22Rv1 (cell line): ENCODE data around the gene DDC.
"Not testable (repeated sequence)": the region's sequence is repeated elsewhere in the genome, so short reads cannot be mapped to it uniquely, and the experiment has no call there.

Experiments
- H3K27ac ChIP-seq: fragments of 450-650 bp; 2 replicates; pipeline ENCODE4 v1.5.1; 2017
- CTCF ChIP-seq: fragments of 450-650 bp; IDR thresholded peaks from 2 replicates; pipeline ENCODE4 v1.5.1; 2017; ENCODE audit warnings: mild to moderate bottlenecking
- ZFX ChIP-seq: fragments of 450-650 bp; IDR thresholded peaks from 2 replicates; pipeline ENCODE4 v1.6.1; 2017; ENCODE audit warnings: antibody characterized with exemption, borderline replicate concordance

The DDC gene

GRCh38 chr7:50539725-50540124 is 25.5 kb downstream of the DDC start:
- no peak for TF ChIP-seq CTCF
- TF ChIP-seq ZFX, result no peak
- H3K27ac ChIP-seq, result no peak overlapping the region

DNA sequence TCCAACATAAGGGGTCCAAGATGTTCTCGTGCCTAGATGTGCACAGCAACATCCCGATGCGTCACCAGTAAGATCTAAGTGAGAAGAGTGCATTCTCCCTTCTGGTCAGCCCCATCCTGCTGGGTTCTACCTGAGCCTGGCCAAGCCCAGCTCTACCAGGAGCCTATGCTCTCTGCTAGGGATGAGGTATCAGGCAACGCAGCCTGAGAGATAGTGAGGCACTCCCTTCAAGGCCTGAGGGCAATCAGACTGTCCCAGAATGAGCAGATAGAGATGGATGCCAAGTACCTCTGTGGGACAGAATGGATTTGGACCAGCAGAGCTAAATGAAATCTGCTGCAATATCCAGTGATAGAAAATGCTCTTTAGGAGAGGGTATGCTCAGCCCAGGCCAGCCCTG is 26.7 kb downstream of the DDC start:
- no peak overlapping the region for H3K27ac ChIP-seq
- TF ChIP-seq CTCF, result no peak
- TF ChIP-seq ZFX, result no peak

GRCh38 chr7:50537417-50537816 is 27.8 kb downstream of the DDC start:
- TF ChIP-seq ZFX (no peak), CTCF (no peak)
- no peak overlapping the region for H3K27ac ChIP-seq

DNA sequence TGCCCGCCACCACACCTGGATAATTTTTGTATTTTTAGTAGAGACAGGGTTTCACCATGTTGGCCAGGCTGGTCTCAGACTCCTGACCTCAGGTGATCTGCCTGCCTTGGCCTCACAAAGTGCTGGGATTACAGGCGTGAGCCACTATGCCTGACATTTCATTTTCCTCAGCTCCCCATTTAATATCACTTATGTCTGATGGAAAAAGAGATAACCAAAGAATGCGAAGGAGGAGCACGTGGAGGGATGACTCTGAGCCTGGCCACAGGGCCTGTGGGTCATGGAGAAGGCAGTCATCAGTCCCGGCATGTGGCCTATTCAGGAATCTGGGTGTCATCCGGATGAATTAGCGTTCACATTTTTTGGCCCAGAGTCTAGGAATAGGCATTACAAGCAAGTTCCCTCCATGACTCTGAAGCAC is 29.9 kb downstream of the DDC start:
- not testable (repeated sequence) for H3K27ac ChIP-seq

DNA sequence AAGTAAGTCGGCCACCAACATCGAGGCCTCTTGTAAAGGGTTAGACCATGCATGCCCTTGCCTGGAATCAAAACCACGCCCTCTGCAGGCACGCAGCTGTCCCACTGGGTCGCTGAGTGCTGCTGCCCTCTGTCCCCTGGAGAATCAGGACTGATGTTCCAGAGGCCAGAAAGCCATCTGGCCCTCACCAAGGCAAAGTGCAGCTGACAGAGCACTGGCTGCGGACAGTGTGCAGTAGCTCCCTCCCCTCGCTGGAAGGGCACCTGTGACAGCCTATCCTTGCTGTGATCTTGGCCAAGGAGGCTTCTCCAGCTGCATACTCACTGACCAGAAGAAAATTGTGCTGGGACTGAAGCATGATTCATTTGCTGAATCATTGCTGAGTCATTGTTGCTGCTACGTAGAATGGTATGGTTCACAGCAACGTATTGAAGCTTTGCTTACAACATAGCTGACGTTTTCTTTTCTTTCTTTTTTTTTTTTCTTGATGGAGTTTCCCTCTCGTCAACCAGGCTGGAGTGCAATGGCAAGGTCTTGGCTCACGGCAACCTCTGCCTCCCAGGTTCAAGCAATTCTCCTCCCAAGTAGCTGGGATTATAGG is 30.4 kb downstream of the DDC start:
- no peak for TF ChIP-seq CTCF
- H3K27ac ChIP-seq, result no peak overlapping the region

GRCh38 chr7:50533866-50534265 is 31.3 kb downstream of the DDC start:
- no peak for TF ChIP-seq ZFX
- no peak for TF ChIP-seq CTCF
- H3K27ac ChIP-seq, result no peak overlapping the region

DNA sequence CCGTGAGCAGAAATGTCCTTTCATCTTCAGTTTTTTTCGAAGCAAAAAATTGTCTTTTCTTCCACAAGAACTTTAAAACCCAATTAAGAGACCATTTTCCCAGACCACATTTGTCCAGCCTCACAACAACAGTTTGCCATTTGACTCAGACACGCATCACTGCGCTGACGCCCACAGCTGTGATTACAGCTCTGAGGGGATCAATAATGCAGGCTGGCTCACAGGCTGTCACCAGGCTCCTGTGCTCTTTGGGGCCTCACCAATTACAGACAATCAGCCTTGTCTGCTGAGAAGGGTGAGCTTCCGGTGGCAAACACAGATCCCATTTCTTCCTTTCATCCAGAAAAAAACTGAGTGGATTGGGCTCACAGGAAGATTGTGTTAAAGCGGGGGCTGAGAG is 33.3 kb downstream of the DDC start:
- no peak overlapping the region for H3K27ac ChIP-seq
- TF ChIP-seq ZFX (no peak), CTCF (no peak)

- TF ChIP-seq ZFX (no peak), CTCF (no peak)
- H3K27ac ChIP-seq, result no peak overlapping the region
These were observed 33.7 kb downstream of the DDC start for GRCh38 chr7:50531401-50531911.
